AG04450 (cell line): ENCODE data around the gene LMO4. TPM values are rescaled to one million over a fixed set of nuclear protein-coding genes. Genes with fewer than 3 reads are reported as not detected.

ENCODE experiments used
- CTCF ChIA-PET: fragments of 300-600, 350-600 bp; formaldehyde crosslinking; extraction: SDS; loops from one replicate; lab custom pipeline; 2022; ENCODE audit warnings: antibody characterized with exemption, inconsistent platforms; lab: Charles Lee
- POLR2A ChIA-PET: fragments of 350-600 bp; formaldehyde crosslinking; extraction: SDS; loops from one replicate; lab custom pipeline; 2021; ENCODE audit warnings: antibody characterized with exemption, inconsistent platforms; lab: Yijun Ruan, JAX
- DNase-seq: peaks from one replicate; pipeline ENCODE4 v3.0.0-alpha.2; 2011; ENCODE audit warnings: low read depth, low spot score
- H3K27ac ChIP-seq: one replicate; pipeline ENCODE4 v1.5.1; 2012; ENCODE audit warnings: low read depth, low read length, control low read depth
- H3K27me3 ChIP-seq: one replicate; pipeline ENCODE4 v1.6.0; 2012; ENCODE audit warnings: low read length; ENCODE audit not compliant: control insufficient read depth, insufficient read depth
- H3K4me3 ChIP-seq: 2 replicates; pipeline ENCODE4 v1.5.1; 2011; ENCODE audit warnings: mild to moderate bottlenecking, low read depth, low read length, control low read depth
- H3K9me3 ChIP-seq: 2 replicates; pipeline ENCODE4 v1.5.1; 2012; ENCODE audit warnings: low read length; ENCODE audit not compliant: control insufficient read depth, insufficient read depth
- polyA plus RNA-seq: library from polyadenylated mRNA; depleted of rRNA; stranded (reverse); fragments of >200 nt; gene quantifications from 2 replicates; pipeline ENCODE4 v1.2.3, GENCODE V29; 2011
- TF ChIP-seq, protein P1 (sequence below): IDR thresholded peaks from 2 replicates; pipeline ENCODE4 v1.5.1; 2011; ENCODE audit warnings: low read depth, low read length, control low read depth, inconsistent platforms

The LMO4 gene
- polyA plus RNA-seq, 1 experiment, result 138 TPM

DNA sequence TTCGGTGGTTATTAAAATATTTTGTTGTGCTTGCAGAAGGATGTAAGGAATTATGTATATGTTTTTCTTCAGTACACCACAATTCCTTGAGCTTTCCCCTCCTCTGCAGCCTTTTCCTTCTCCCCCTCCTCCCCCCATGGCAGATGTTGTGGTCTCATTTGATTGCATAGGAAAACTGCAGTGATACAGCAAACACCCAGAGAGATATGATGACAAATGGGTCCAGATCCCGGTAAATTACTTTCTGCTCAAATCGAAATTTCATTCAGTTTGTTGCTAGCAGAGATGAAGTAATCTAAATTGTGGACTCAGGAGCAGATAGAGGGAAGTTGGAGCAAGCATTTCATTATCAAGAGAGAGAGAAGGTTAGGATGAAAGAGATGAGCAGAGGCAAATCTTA is 9.9 kb downstream of the LMO4 start:
- Histone ChIP-seq H3K27ac (no peak overlapping the region), H3K27me3 (no peaks in the 10 kb centered on the region), H3K9me3 (no peaks in the 10 kb centered on the region; the same call in 1 of the 2 replicates), H3K4me3 (no peak overlapping the region)
- POLR2A ChIA-PET, result no interaction called here
- DNase-seq, result no peak
- TF ChIP-seq, protein P1, sequence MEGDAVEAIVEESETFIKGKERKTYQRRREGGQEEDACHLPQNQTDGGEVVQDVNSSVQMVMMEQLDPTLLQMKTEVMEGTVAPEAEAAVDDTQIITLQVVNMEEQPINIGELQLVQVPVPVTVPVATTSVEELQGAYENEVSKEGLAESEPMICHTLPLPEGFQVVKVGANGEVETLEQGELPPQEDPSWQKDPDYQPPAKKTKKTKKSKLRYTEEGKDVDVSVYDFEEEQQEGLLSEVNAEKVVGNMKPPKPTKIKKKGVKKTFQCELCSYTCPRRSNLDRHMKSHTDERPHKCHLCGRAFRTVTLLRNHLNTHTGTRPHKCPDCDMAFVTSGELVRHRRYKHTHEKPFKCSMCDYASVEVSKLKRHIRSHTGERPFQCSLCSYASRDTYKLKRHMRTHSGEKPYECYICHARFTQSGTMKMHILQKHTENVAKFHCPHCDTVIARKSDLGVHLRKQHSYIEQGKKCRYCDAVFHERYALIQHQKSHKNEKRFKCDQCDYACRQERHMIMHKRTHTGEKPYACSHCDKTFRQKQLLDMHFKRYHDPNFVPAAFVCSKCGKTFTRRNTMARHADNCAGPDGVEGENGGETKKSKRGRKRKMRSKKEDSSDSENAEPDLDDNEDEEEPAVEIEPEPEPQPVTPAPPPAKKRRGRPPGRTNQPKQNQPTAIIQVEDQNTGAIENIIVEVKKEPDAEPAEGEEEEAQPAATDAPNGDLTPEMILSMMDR, result no peak
- CTCF ChIA-PET, result no interaction called here

DNA sequence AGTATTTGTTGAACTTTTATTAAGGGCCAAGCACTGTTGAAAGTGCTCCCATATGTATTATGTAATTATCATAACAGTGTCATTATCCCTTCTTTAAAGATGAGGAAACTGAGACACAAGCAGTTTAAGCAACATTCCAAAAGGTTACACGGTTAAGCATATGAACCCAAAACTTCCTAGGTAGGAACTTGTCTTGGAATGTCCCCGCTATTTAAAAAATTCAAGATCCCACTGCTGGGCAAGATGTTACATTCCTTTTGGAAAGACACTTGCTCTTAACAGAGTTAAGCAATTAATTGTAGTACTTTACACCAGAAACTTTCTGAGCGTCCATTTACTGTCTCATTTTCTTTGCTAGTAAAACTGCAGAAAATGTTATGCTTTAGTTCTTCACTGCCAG is 15.6 kb downstream of the LMO4 start:
- ChIA-PET POLR2A (no interaction called here), CTCF (interaction anchor here (0.6 to 2.5 kb wide), 3 partner anchors 18 to 597 kb away, joined by 4 to 13 read pairs (median 8); no protein-coding TSS in a partner anchor)
- no peaks in the 10 kb centered on the region for H3K27me3 ChIP-seq

DNA sequence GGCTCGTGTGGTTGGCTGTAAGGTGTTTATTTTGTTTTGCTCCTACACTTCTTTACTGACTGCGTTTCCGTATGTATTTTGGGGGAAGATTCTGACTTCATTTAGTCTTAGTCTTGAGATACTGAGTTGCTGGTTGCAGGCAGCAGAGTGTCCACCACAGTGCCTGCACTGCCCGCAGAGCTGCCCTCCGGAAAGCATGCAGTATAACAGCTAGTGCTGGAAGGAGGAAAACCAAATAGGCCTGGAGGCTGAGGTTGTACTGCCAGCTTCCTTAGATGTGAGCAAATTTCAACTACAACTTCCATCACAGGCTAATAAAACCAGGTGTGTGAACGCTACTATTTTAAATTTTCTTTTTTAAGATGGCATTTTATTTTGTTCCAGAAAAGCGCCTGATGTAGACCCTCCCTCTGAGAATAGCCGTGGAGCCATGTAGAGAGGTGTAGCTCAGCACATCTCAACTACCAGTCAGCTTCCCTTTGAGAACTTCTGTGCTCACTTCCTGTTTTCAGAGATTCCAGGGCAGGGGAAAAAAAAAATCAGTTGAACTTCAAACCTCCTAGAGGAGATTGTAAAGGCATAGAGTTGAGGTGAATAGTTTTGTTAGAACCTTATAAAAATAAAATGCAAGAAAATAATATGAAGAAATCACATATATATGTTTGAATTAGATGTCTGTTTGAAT is 17.6 kb downstream of the LMO4 start:
- no peak overlapping the region for H3K27ac ChIP-seq
- CTCF ChIA-PET, result interaction anchor here (1.0 to 3.0 kb wide), 5 partner anchors 8 to 608 kb away, joined by 3 to 17 read pairs (median 4); no protein-coding TSS in a partner anchor
- no peaks in the 10 kb centered on the region for H3K9me3 ChIP-seq
- H3K4me3 ChIP-seq, result no peak overlapping the region
- TF ChIP-seq, protein P1, result no peak
- H3K27me3 ChIP-seq, result no peaks in the 10 kb centered on the region
- POLR2A ChIA-PET, result no interaction called here
- DNase-seq, result no peak

More for the DNA sequence above, 15.6 kb downstream of the LMO4 start:
- no peak overlapping the region for H3K27ac ChIP-seq
- TF ChIP-seq, protein P1, result no peak
- H3K4me3 ChIP-seq, result no peak overlapping the region
- H3K9me3 ChIP-seq, result no peaks in the 10 kb centered on the region
- no peak for DNase-seq

DNA sequence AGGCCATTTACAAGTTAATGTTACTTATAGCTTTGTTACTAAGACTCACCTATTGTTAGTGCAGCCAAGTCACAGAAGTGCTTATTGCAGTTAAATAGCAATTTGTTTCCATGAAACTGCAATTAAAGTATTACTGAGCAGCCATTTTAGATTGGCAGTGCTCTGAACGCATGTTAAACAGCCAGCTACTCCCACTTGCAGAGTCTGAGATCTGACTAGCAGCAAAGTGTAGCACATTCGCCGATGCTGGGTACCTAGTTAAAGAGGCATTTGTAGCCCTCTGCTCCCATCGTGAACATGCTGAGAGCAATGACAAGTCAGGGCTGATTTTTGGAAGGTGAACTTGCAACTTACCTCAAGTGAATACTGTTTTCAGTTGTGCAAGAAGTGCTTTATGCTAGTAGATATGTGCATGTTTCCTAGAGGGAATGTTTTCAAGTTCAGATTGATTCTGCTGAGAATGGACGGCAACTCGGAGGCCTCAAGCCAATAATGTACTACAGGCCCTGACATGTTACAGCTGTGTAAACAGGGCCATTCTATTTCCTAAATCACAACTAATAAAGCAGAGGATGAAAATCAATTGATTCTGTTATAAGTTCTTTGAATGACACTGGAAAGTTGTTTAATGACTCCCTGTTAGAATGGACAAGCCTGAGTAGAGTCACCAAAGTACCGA is 19.8 kb downstream of the LMO4 start:
- POLR2A ChIA-PET, result no interaction called here
- CTCF ChIA-PET, result interaction anchor here (1.3 to 3.0 kb wide), 2 partner anchors 23 to 605 kb away, joined by 4 to 17 read pairs; no protein-coding TSS in a partner anchor
- TF ChIP-seq, protein P1, result no peak
- H3K4me3 ChIP-seq, result no peak overlapping the region
- H3K27me3 ChIP-seq, result no peaks in the 10 kb centered on the region
- no peak for DNase-seq
- no peaks in the 10 kb centered on the region for H3K9me3 ChIP-seq
- no peak overlapping the region for H3K27ac ChIP-seq

DNA sequence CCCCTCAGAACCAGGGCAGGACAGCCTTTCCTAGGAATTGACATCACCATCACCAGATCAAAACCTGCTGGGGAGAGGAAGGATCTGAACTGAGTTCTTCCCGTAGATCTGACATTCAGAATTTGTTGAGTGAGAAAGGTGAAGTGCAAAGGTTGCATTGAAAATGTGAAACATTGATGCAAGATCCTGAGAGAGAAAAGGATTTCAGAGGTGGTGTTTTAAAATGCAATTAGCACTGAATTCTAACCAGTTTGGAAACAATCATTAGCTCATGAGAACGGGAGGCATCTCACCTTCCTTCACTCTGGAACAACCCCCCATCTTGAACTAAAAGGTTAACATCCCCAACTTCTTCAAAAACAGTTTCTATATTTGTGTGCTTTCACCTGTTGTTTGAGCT is 20.4 kb downstream of the LMO4 start:
- ChIA-PET POLR2A (no interaction called here), CTCF (interaction anchor here (3.0 kb wide), 1 partner anchor 605 kb away, joined by 17 read pairs; no protein-coding TSS in a partner anchor)
- no peak overlapping the region for H3K27ac ChIP-seq

More for the DNA sequence above, 20.4 kb downstream of the LMO4 start:
- no peak for DNase-seq
- H3K9me3 ChIP-seq, result no peaks in the 10 kb centered on the region
- H3K4me3 ChIP-seq, result no peak overlapping the region
- TF ChIP-seq, protein P1, result no peak
- H3K27me3 ChIP-seq, result no peaks in the 10 kb centered on the region
